Dermis blood vessel endothelial cell (primary cell): ENCODE measurements around the gene TTLL9. TPM values are rescaled to one million over a fixed set of nuclear protein-coding genes. Genes with fewer than 3 reads are reported as not detected.
A peak's percentile ranks its signal among the peaks of the same experiment; 100 is the strongest.
"Not testable (repeated sequence)": the region's sequence is repeated elsewhere in the genome, so short reads cannot be mapped to it uniquely, and the experiment has no call there.

Experiments used
- DNase-seq: peaks from one replicate; pipeline ENCODE4 v3.0.0; 2010
- total RNA-seq: library from RNA; depleted of rRNA; stranded (reverse); fragments of >200 nt; gene quantifications from 2 replicates; pipeline ENCODE4 v1.2.3, GENCODE V29; 2014

The TTLL9 gene
- total RNA-seq, result 0.14 TPM in 1 of 2 replicates, not detected in the other

DNA sequence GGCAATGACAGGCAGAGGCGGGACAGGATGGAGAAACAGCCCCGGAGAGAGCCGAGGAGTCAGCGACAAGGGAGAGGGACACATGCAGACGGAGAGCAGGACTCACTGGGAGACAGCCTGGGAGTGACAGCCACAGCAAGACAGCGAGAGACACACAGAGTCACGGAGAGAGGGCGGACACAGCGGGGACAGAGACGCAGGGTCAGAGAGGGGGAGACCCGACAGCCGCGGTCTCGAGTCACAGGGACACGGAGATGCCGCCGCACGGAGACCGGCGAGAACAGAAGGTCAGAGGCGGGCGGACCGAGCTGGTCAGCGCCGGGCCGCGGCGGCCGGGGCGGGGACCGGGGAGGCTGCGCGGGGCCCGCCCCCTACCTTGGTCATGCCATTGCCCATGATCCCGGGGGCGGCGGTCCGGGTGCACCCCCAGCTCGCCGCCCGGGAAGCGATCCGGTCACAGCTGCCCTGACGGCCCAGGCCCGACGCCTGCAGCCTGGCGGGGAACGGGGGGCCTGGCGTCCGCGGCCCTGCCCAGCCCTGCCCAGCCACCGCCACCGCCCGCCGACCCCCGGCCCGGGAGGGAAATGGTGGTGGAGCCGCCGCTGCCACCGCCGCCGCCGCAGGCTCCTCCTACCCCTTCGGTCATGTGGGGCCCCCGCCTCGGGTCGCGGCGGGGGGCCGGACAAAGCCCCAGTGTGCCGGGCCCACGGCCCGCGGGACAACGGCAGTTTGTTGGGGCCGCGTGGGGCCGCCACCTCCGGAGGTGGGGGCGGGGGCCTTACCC is at the start of gene TTLL9, which contains the start of gene DUSP15:
Gene TTLL9, plus strand, starts transcription at position 693 of the 784 bp plus-strand sequence. CDS start 493 bp downstream, outside the sequence.
Gene DUSP15, minus strand, starts transcription at position 586 of the 784 bp plus-strand sequence. Its CDS starts 190 bp downstream, at position 396.
- DNase-seq, result peak; percentile 14

GRCh38 chr20:31821427-31821826 is 49.0 kb upstream of the TTLL9 start:
- no peak for DNase-seq

- DNase-seq, result peak; percentile 79
Observed at GRCh38 chr20:31822421-31823330, 47.8 kb upstream of the TTLL9 start.

- peak; percentile 75 for DNase-seq
Observed at GRCh38 chr20:31823360-31824124, 46.9 kb upstream of the TTLL9 start.

GRCh38 chr20:31824125-31824485 is 46.3 kb upstream of the TTLL9 start:
- no peak for DNase-seq

GRCh38 chr20:31824554-31825313 is 45.7 kb upstream of the TTLL9 start:
- DNase-seq, result no peak

DNA sequence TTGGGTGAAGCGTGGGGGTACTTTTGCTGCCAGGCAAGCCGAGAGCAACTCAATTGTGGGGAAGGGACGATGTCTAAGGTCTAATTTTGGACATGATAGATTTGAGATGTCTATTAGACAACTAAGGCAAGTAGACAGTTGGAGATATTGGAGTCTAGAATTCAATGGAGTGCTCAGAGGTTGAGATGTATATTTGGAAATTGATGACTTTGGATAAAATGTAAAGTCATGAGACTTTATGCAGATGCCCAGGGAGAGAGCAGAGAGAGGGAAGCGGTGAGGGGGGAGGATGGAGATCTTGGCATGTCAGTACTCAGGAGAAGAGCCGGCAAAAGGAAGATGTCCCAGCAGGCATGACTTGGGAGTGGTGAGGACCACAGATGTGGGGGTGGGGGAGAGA is 44.4 kb upstream of the TTLL9 start:
- DNase-seq, result no peak

DNA sequence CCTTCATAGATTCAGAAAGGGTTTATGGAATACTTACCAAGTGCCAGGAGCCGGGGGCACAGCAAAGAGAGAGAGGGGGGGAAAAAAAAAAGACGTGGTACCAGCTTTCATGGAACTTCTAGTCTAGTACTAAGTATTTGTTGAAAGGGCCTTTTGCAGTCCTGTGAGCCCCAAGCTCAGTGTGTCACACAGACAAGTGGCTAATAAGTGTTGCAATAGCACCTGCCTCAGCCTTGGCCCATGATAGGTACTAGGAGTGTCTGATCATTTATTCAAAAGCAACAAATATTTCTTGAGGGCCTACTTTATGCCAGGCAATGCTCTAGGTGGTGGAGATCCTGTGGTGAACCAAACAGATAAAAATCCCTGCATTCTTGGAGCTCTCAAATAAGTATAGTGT is 43.4 kb upstream of the TTLL9 start:
- no peak for DNase-seq

- not testable (repeated sequence) for DNase-seq
Observed at GRCh38 chr20:31828016-31828415, 42.4 kb upstream of the TTLL9 start.

DNA sequence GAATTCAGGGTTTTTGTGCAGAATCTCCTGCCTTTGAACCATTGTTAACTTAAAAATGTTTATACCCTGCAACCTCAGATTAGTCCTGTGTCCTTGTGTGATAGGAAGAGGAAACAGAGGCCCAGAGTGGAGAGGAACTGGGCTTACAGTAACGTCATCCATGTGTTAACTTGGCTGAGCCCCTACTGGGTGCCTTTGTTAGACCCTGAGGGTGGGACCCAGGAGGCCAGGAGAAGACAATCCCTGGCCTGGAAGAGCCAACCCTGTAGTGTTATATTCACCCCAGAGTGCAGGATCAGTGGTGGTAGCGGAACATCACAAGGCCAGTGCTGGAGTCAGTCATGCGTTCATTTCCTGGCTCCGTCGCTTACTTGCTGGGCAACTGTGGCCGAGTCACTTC is 40.7 kb upstream of the TTLL9 start:
- peak; percentile 63 for DNase-seq

DNA sequence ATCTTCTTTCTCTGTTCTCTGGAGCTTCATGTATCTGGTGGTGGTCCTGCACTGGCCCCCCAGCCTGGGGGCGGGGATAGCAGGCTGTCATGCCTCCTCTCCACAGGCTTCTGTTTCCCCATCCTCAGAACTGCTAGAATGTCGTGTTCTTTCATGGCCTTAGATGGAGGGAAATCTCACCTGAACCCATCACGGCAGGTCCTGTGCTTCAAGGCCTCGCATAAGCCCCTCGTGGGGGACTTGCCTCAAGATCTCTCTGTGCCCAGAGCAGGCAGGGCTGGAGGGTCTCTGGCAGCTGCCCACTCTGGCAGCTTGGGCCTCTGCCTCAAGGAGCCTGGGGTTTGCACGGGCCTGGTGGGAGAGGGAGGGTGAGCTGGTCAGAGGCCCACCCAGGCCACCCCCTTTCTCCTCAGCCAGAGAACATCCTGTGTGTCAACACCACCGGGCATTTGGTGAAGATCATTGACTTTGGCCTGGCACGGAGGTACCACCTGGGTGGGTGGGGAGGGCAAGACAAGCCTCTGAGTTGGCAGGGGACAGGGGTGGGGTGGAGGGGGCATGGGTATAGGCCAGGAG is 39.9 kb upstream of the TTLL9 start:
- DNase-seq, result no peak

- no peak for DNase-seq
Observed at GRCh38 chr20:31831211-31831610, 39.2 kb upstream of the TTLL9 start.

DNA sequence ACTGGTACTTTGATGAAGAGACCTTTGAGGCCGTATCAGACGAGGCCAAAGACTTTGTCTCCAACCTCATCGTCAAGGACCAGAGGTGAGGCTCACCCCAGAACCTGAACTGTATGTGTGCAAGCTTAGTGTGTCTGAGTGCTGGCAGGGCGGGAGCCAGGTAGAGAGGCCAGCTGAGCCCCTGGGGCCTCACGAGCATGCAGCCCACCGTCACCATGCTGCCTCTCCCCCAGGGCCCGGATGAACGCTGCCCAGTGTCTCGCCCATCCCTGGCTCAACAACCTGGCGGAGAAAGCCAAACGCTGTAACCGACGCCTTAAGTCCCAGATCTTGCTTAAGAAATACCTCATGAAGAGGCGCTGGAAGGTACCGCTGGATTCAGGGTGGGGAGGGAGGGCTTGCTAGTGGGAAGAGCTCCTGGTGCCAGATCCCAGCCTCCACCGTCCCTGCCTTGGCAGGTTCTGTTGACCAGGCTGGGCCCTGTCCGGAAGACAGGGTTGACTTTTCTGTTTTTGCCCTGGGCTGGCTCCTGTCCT is 38.6 kb upstream of the TTLL9 start:
- DNase-seq, result no peak

DNA sequence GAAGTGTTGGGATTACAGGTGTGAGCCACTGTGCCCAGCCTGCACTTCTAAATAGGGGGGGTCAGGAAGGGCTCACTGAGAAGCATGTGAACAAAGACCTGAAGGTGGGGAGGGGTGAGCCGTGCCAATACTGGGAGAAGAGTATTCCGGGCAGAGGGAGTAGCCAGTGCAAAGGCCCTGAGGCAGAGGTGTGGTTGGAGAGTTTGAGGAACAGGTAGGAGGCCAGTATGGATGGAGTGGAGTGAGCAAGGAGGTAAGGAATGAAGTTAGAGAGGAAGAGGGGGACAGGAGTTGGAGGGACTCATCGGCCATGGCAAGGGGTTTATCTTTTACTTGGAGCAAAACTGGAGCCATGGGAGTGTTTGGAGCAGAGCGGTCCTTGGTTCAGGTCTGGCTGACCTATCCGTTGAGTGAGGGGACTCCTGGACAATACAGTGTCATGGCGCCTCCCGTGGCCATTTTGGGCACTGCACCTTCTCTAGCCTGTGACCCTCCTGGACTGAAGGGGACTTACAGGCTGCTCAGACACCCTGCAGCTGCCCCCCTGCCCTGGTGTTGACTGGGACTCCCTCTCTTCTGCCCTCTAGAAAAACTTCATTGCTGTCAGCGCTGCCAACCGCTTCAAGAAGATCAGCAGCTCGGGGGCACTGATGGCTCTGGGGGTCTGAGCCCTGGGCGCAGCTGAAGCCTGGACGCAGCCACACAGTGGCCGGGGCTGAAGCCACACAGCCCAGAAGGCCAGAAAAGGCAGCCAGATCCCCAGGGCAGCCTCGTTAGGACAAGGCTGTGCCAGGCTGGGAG is 37.1 kb upstream of the TTLL9 start:
- peak; percentile 80 for DNase-seq

GRCh38 chr20:31833931-31834521 is 36.4 kb upstream of the TTLL9 start:
- DNase-seq, result no peak

GRCh38 chr20:31835554-31835953 is 34.9 kb upstream of the TTLL9 start:
- DNase-seq, result no peak

DNA sequence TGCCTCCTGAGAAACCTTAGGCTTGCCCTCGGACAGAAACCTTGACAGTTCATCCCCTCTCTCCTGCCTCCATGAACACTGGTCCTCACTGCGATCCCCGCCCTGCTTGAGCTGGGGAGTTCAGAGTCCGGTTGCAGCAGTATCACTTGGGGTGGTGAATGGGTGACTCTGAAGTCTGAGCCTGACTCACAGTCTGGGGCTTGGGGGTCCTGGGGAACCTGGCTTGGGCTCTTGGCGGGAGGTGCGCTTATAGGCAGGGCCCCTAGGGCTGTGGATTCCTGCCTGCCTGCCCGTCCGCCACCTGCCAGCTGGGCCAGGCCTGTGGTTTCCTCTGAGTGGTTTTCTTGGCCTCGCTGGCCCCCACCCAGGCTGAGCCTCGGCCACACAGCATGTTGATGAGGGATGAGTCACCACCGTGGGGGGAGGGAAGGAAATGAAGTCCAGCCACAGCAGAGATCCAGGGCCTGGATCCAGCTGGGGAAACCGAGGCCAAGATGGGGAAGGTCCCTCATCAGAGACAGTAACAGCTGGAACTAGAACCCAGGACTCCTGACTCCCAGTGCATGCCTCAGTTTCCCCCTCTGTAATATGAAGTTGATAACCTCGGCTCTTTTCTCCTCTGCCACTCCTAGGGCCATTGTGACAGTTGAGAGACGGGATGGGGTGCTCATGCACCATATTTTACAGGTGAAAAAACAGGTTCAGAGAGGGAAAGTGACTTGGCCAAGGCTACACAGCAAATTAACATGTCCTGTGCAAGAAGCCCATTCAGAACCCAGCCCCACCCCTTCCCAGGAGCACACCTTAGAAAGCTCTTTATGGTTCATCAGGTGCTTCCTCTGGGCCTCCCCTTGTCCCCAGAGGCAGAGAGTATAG is 34.2 kb upstream of the TTLL9 start:
- DNase-seq, result peak; percentile 92

GRCh38 chr20:31836853-31837608 is 33.4 kb upstream of the TTLL9 start:
- no peak for DNase-seq
